Activated naive CD4-positive, alpha-beta T cell treated with anti-CD3 and anti-CD28 coated beads, Interleukin-2, amount 50 U/mL, for 72 hours (primary cell): Measurements from ENCODE around the gene HOXA4. TPM values are rescaled to one million over a fixed set of nuclear protein-coding genes. Genes with fewer than 3 reads are reported as not detected.

ENCODE experiments used
- ATAC-seq, 2 donors: fragments of 150-1000 bp; cut with Tn5 transposase; 2 replicates each; pipeline ENCODE4 v1.10.0; 2021; ENCODE audit warnings: mild to moderate bottlenecking in 2 of 2, moderate library complexity in 2 of 2
- DNase-seq, 2 donors: peaks; one replicate each; pipeline ENCODE4 v3.0.0; 2021 to 2022; ENCODE audit warnings: low spot score in 2 of 2
- H3K27ac Mint-ChIP-seq, 2 donors: one replicate each; pipeline ENCODE4 v1.8.0; 2022; ENCODE audit warnings: mild to moderate bottlenecking in 2 of 2, mixed read lengths in 2 of 2
- H3K36me3 Mint-ChIP-seq, 2 donors: one replicate each; pipeline ENCODE4 v1.8.0; 2022; ENCODE audit warnings: mixed read lengths in 2 of 2
- H3K9me3 Mint-ChIP-seq, 2 donors: one replicate each; pipeline ENCODE4 v1.8.0; 2022; ENCODE audit warnings: mixed read lengths in 2 of 2
- total RNA-seq, 2 donors: library from RNA; stranded (reverse); gene quantifications; one replicate each; pipeline ENCODE4 v1.2.3, GENCODE V29; 2022

Gene HOXA4
- under 1 TPM in 1 of 2 donors, not detected in 1; 0.59 TPM for total RNA-seq

DNA sequence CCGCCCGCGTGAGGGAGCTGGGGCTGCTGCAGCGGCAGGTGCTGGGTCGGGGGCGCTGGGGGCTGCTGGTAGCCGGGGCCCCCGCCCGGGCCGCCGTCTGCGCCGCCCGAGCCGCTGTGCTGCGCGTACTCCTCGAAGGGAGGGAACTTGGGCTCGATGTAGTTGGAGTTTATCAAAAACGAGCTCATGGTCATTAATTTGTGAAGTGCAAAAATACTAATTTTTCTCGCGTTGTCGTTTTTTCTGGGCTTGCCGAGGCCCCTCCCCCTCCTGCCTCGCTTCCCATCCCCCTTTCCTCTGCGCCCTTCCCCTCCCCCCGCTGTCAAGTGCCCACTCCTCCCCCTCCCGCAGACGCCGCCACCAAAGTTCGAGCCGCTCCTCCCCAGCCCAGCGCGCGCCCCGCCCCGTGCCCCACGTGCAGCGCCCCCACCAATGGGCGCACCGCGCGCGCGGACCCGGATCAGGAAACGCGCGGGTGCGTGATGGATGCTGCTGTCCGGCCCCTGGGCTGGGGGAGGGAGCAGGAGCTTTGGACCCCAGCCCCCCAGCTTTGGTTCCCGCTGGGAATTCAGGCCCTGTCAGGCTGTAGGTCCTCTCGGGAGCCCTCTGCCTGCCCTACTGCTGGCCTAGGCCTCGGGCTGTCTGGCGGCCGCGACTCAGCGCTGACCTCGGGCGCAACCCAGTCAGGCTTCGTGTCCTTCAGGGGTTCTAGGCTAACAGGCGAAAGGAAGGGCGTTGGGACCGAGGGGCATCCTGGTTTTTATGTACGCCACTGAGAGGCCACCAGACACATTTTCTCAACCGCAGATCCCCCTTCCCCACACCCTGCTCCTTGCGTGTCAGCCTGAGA is at the start of gene HOXA4:
HOXA4 (minus strand) TSS at position 218 of the 850 bp plus-strand sequence; CDS start at position 194, 24 bp downstream.
- H3K9me3 Mint-ChIP-seq, result no peaks in the 10 kb centered on the region
- peak within 1 kb of the TSS in 1 of 2 donors; percentile 60 for H3K27ac Mint-ChIP-seq
- peak; percentile 62 to 86 for ATAC-seq
- peak; percentile 56 to 71 for DNase-seq
- peaks cover 0 to 4% of the 10 kb centered on the region in 2 donors for H3K36me3 Mint-ChIP-seq

DNA sequence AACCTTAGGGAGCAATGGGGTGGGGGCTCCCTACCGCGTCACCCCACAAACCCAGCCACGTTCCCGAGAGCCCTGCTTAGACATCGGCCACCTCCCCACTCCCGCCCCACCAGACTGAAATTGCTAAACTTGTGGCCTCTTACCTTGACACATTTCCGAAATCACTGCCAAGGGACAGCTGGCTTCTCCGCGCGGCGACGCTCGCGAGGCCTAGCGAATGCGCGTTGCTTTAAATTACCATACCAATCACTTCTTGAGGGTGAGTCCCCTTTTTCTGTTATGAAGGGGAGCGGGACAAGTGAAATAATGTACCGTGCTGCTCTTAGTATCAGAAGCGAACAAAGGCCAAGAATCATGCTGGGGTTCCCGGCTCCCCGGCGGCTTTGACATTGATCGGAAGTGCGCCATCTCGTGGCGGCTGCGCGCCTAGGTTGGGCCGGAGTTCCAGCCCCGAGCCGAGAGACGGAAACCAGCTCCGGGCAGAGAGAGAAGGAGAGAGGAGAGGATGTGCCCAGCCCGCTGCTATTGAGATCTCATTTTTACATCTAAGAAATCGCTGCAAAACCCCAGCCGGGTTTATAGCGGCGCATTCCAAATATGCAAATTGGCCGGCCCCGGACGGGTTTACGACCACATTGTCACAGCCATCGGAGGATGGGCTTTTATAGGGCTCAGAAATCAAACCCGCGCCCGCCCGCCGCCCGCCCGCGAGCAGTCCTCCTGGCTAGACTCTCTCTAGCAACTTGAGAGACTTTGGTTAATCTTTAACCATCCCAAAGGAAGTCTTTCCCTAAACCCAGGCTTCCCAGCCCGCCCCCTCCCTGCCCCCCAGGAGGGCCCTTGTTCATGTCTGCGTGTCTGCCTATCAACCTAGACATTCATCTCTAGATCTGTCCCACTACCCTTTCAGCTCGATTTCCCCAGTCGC is 49.2 kb upstream of the HOXA4 start:
- H3K27ac Mint-ChIP-seq, result no peak overlapping the region

DNA sequence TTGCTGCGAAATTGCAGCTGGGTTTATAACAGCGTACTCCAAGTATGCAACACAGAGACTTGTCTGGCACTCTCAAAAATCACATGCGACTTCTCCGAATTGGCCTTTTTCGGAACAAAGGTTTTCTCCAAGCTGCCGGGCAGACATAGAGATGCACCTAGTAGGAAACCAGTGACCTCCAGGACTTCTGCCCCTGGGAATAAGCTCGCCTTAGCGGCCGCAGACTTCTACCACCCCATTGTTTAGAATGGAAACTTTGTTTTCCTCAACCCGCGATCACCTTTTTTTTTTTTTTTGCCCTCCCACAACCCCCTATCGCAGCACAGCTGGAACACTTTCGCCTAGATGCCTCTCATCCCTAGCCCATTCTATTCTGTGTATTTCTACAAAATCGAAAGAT is 48.5 kb upstream of the HOXA4 start:
- Mint-ChIP-seq H3K9me3 (no peaks in the 10 kb centered on the region), H3K36me3 (peaks cover 0 to 4% of the 10 kb centered on the region in 2 donors), H3K27ac (no peak overlapping the region)
- no peak for DNase-seq
- no peak for ATAC-seq

More for the DNA sequence above, 49.2 kb upstream of the HOXA4 start:
- H3K36me3 Mint-ChIP-seq, result peaks cover 0 to 4% of the 10 kb centered on the region in 2 donors
- no peaks in the 10 kb centered on the region for H3K9me3 Mint-ChIP-seq
- ATAC-seq, result peak; percentile 64 to 78
- peak; percentile 23 to 78 for DNase-seq

DNA sequence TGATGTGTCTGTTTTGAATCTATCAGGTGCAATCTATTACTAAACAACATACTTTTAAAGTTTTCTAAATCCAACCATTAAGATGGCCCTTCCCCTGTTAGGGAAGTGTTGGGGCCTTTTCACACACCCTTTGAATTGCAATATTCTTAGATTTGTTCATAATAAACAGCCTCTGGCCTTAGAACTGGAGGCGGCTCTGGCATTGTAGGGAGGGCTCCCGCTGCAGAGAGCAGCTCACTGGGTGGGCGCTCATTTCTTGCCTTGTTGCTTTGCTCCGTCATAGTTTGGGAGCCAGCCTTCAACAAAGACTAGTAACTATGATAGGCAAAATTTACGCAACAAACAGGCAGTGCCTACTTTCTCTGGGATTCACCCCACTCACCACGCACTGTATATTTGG is 47.8 kb upstream of the HOXA4 start:
- Mint-ChIP-seq H3K27ac (no peak overlapping the region), H3K36me3 (peaks cover 0 to 4% of the 10 kb centered on the region in 2 donors), H3K9me3 (no peaks in the 10 kb centered on the region)
- no peak for DNase-seq
- ATAC-seq, result no peak

DNA sequence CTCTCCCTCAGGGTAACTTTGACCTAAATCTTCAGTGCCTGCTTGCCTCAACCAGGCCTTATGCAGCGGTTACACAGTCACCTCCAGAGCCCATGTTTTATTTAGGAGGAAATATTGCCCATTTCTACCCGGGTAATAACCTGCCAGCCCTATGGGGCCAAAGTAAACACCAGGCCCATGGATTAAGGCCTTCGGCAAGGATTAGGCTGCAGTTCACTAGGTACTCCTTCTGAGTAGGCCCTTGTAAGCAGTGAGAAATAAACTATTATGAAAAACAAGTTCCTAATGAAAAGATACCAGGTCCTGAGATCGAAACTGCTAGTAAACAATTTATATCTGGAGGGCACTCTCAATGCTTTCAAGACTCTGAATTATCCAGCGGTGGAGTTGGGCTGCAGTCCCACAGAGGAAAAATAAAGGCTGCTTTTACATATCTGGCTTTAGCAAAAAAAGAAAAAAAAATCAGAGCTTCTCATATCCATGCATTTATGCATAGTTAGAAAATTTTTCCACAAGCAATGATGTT is 47.3 kb upstream of the HOXA4 start:
- Mint-ChIP-seq H3K27ac (no peak overlapping the region), H3K36me3 (peaks cover 0 to 4% of the 10 kb centered on the region in 2 donors), H3K9me3 (no peaks in the 10 kb centered on the region)
- DNase-seq (no peak), ATAC-seq (no peak)

DNA sequence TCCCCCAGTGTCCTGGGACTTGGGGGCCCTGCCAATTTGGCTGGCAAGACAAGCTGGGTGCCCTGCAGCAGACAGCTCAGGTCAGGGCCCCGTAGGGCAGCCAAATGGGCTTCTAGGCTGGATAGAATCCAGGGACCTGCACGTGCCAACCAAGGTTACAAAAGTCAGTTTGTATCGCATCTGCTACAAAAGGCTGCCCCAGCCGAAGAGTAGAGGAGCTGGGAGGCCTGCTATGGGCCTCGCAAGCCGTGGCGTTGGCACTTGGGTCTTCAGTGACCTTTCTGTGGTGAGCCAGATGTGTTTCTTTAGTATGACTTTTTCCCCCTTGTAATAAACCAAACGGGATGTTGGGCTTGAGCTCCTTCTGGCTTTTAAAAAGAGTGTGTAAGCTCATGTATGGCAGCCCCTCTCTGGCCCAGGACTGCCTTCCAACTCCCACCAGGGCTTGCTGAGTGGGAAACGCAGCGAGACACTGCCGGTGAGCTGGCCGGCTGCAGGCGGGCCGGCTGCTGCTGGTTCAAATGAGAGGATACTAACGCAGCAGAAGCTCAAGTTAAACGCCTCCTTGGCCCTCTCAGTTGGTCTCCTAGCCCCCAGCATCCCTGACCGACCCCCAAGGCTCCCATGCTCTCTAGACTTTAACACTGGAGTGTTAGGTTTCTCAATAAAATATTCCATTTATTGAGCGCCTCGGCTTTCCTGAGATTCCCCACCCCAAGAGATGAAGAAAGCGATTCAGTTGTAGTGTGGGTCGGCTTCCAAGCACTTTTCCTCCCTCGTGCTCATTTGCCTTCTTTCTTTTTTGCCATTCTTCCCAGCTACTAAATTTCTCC is 46.6 kb upstream of the HOXA4 start:
- Mint-ChIP-seq H3K36me3 (peaks cover 0 to 7% of the 10 kb centered on the region in 2 donors), H3K9me3 (no peaks in the 10 kb centered on the region), H3K27ac (no peak overlapping the region)
- DNase-seq, result peak in 1 of 2 donors; percentile 21
- ATAC-seq, result no peak

DNA sequence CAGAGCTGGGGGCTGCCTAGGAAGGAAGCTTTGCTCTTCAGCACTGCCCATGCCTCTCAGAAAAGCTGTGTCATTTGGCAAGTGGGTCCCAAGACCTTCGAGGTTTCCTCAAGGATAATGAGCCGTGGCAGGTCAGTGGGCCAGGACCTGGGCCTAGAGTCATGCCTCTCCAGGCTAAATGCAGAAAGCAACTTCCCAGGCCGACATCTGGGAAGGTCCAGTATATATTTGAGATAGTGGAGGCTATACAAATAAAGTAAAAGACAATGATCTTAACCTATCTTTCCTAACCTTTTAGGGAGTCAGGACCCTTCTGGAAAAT is 45.9 kb upstream of the HOXA4 start:
- peaks cover 0 to 14% of the 10 kb centered on the region in 2 donors for H3K36me3 Mint-ChIP-seq
- ATAC-seq (no peak), DNase-seq (peak in 1 of 2 donors; percentile 21)
- no peaks in the 10 kb centered on the region for H3K9me3 Mint-ChIP-seq
- H3K27ac Mint-ChIP-seq, result no peak overlapping the region

DNA sequence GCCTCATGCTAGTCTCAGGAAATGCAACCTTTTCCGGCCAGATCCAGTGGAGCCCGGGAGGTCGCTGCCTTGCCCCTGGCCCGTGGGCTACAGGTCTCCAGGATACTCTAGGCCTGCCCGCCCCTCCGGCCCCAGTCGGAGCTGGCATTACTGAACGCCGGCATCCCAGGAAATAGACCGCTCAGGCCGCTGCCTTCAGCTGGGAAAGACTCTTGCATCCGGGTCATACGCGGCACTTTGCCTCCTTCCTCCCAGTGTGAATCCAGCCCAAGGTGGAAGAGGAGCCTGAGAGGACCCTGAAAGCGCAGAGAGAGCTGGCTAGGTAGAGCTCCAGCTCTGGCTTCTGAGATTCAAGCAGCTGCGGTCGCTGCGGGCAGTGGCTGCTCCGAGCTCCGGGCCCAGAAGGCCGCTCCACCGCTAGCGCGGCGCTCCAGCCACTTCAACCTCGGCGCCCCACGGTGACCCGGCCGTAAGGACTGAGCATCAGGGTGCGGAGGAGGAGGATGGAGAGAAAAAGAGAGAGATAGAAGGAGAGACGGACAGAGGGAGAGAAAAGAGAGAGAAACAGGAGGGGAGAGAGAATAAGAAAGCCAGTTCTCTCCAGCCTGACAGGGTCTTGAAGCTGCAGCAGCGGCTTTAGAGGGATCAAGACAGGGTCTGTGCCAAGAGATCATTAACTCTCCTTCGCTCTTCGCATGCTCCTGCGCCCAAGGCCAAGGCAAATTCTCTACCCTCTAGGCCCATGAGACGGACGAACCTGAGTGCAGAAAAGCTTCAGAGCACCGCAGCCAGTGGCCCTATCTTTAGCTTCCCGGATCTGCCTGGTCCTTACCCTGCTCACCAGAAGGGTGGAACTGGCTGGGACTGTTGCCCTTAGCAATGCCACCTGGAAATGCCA is 45.3 kb upstream of the HOXA4 start:
- ATAC-seq (no peak), DNase-seq (peak in 1 of 2 donors; percentile 41)
- H3K27ac Mint-ChIP-seq, result no peak overlapping the region
- peaks cover 0 to 16% of the 10 kb centered on the region in 2 donors for H3K36me3 Mint-ChIP-seq
- H3K9me3 Mint-ChIP-seq, result no peaks in the 10 kb centered on the region

DNA sequence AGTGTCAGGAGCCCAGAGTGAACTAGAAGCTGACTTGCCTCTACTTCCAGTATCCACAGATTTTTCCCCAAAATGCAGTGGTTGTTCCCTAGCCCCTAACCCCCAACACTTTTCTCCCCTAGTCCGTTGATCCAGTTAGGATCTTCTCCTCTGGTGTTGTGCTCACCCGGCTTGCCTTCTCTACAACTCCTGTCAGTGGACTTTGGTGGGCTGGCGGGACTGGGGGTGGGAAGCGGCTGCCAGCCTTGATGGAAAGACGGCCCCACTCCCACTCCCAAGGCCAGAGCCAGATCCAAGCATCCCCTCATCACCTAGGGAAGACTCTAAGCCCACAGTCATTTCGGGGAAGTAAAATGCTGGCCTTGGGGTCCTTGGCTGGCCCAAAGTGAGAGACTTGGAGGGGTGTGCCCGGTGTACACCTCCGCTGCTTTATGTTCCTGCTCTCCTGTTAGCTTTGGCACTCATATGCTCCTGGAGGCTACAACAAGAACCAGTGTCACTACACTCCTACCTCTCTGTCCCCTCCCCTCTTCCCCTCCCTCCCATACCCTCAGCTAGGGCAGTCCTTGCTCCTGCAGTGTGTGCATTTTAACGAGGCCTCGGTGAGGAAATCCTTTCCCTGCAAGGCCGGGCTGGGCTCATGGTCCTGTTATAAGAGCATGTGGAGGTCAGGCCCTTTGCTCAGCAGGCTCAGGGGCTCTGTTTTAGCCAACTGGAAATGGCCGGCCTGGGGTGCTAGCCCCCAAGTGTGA is 44.5 kb upstream of the HOXA4 start:
- H3K36me3 Mint-ChIP-seq, result peaks cover 0 to 16% of the 10 kb centered on the region in 2 donors
- DNase-seq (peak in 1 of 2 donors; percentile 25), ATAC-seq (no peak)
- no peaks in the 10 kb centered on the region for H3K9me3 Mint-ChIP-seq
- no peak overlapping the region for H3K27ac Mint-ChIP-seq

DNA sequence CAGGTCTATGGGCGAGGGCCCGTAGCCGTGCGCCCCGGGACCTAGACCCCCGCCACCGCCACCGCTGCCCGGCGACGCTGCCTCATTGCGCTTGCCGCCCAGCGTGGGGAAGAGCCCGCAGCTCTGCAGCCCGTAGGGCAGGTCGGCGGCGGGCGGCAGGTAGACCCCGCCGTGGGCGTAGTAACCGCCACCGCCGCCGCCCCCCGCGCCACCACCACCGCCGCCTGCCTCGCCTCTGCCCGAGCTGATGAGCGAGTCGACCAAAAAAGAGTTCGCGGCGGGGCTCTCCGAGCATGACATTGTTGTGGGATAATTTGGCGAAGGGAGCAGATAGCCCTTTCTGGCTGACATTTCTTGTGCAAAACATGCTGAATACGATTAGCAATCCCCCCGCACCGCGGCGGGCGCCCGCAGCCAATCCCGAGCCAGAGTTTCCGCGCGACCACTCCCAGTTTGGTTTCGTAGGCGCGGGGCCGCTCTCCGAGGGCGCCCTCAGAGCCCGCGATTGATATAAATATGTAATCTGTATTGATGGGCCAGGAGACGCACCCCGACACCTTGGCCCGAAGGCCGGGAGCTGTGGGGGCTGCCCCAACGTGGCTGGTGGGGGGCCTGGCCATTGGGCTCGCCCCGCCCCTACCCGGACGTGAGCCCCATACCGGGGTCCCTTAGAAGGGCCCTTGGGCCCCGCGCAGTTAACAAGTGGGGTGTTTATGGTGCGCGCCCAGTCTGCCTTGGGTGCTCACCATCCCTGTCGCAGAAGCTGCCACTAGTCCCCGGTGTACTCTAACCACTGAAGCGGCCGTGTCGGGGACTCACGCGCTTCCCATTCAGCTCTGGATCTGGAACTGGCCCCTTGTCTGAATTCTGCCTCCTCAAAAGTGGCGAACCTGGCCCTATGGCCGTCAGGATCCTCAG is 43.7 kb upstream of the HOXA4 start, which contains the start of gene HOXA10:
HOXA10 (minus strand) TSS at position 365 of the 918 bp plus-strand sequence; CDS start at position 351, 14 bp downstream.
- no peak for ATAC-seq
- DNase-seq, result peak in 1 of 2 donors; percentile 50
- Mint-ChIP-seq H3K27ac (no peak within 1 kb of the TSS), H3K9me3 (no peaks in the 10 kb centered on the region), H3K36me3 (peaks cover 0 to 12% of the 10 kb centered on the region in 2 donors)

DNA sequence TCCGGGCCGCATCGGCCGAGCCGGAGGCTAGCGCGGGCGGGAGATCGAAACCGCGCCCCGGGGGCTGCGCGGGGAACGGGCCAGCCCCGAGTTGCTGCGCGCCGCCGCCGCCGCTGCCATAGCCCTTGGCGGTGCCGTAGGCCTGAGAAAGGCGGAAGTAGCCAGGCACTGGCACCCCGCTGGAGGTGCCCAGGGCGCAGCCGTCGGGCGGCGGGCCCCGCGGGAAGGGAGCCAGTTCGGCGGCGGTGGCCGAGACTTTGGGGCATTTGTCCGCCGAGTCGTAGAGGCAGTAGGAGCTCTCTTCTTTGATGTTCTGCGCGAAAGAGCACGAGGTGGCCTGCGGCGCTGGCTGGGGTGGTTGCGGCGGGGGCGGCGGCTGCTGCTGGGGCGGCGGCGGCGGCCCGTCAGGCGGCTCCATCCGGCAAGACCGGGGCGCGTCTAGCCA is 43.0 kb upstream of the HOXA4 start:
- peaks cover 0 to 17% of the 10 kb centered on the region in 2 donors for H3K36me3 Mint-ChIP-seq
- no peak overlapping the region for H3K27ac Mint-ChIP-seq
- DNase-seq (peak in 1 of 2 donors; percentile 52), ATAC-seq (peak; percentile 59 to 62)
- no peaks in the 10 kb centered on the region for H3K9me3 Mint-ChIP-seq

DNA sequence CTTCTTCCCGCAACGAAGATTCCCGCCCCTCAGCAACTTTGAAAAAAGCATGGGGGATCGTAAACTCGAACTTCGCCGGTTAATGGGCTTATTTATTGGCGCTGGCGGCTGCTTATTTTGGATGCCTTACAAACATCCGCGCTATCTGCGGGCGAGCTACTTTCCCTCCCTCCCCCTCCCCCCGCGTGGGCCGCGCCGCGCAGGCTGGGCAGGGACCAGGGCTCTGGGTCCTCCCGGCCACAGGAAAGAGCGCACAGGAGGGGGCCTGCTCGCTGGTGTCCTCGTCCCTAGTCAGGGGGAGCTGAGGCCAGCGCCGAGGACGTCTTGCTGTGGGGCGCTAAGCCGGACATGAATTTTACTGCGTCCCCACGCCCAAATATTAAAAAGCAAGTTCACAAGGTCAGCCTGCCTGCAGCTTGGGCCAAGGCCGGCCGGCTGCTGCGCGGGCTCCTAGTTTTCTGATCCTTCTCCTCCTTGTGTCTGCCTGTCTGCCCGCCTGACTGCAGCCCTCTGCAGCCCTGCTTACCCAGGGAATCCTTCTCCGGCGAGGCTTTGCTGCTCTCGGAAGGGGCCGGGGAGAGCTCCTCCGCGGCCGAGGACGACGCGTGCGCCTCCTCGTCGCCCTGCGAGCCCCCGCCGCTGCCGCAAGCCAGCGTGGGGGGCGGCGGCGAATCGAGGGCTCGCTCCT is 42.4 kb upstream of the HOXA4 start:
- Mint-ChIP-seq H3K27ac (no peak overlapping the region), H3K9me3 (no peaks in the 10 kb centered on the region), H3K36me3 (peaks cover 0 to 19% of the 10 kb centered on the region in 2 donors)
- ATAC-seq (peak; percentile 17 to 33), DNase-seq (peak in 1 of 2 donors; percentile 50)

DNA sequence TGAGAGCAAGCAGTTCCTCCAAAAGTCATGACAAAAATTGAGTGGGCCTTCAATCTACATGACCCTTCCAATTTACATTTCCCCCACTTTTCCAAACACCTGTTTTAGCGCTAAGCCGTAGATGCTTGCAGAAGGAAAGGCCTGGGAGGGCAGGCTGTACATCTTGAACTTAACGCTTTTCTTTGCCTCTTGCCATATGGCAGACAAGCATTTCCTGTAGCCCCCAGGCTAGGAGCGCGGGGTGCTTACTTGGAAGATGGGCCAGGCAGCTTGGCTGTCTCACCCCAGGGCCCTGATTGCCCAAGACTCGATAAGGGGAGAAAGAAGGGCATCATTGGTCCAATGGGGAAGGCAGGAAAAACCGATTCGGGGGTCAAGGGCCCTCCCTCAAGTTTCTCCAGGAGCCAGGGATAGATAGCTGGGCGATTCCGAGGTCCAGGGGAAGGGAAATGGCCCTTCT is 41.8 kb upstream of the HOXA4 start:
- peak in 1 of 2 donors; percentile 6 for DNase-seq
- H3K36me3 Mint-ChIP-seq, result peaks cover 0 to 19% of the 10 kb centered on the region in 2 donors
- ATAC-seq, result no peak
- peak overlapping the region in 1 of 2 donors; percentile 94 for H3K27ac Mint-ChIP-seq
- H3K9me3 Mint-ChIP-seq, result no peaks in the 10 kb centered on the region
